WTC11 (cell line): ENCODE data around the gene KCNB1. TPM values are rescaled to one million over a fixed set of nuclear protein-coding genes. Genes with fewer than 3 reads are reported as not detected.
"Not testable (repeated sequence)": the region's sequence is repeated elsewhere in the genome, so short reads cannot be mapped to it uniquely, and the experiment has no call there.

Experiments
- ATAC-seq: fragments of 200-7000 bp; cut with Tn5 transposase; 2 replicates; pipeline ENCODE4 v1.10.0; 2021; ENCODE audit warnings: mild to moderate bottlenecking, moderate library complexity
- CTCF ChIA-PET: fragments of 300-600 bp; sonication (Branson Sonifier 250); formaldehyde crosslinking; loops from one replicate; lab custom pipeline; 2021; ENCODE audit warnings: antibody characterized with exemption; lab: Charles Lee
- POLR2A ChIA-PET: fragments of 350-600 bp; sonication (Branson Sonifier 250); formaldehyde crosslinking; loops from one replicate; lab custom pipeline; 2021; ENCODE audit warnings: antibody characterized with exemption; lab: Charles Lee
- DNase-seq: peaks from one replicate; pipeline ENCODE4 v3.0.0; 2021; ENCODE audit warnings: low spot score
- H3K27ac Mint-ChIP-seq: 2 replicates; pipeline ENCODE4 v1.8.0; 2021; ENCODE audit warnings: mixed read lengths
- H3K27me3 Mint-ChIP-seq: 2 replicates; pipeline ENCODE4 v1.8.0; 2021; ENCODE audit warnings: low read depth, mild to moderate bottlenecking, moderate library complexity, mixed read lengths
- H3K36me3 Mint-ChIP-seq: 2 replicates; pipeline ENCODE4 v1.8.0; 2021; ENCODE audit warnings: mixed read lengths
- H3K4me1 Mint-ChIP-seq: 2 replicates; pipeline ENCODE4 v1.8.0; 2022; ENCODE audit warnings: mixed read lengths
- H3K4me3 Mint-ChIP-seq: 2 replicates; pipeline ENCODE4 v1.8.0; 2021; ENCODE audit warnings: mild to moderate bottlenecking, moderate library complexity, mixed read lengths
- H3K9me3 Mint-ChIP-seq: 2 replicates; pipeline ENCODE4 v1.8.0; 2021; ENCODE audit warnings: mixed read lengths
- CDX4 ChIP-seq: fragments of 250-450 bp; sonication (Bioruptor Pico); IDR thresholded peaks from 2 replicates; pipeline ENCODE4 v1.9.0; 2021; ENCODE audit warnings: moderate library complexity, mild to moderate bottlenecking, inconsistent platforms, borderline replicate concordance
- CREB1 ChIP-seq: sonication (generic); formaldehyde crosslinking; IDR thresholded peaks from 2 replicates; pipeline ENCODE4 v1.8.0; 2023; ENCODE audit warnings: mild to moderate bottlenecking, missing genetic modification reagents
- CTCF ChIP-seq: fragments of 200-600 bp; IDR thresholded peaks from 2 replicates; pipeline ENCODE4 v1.8.0; 2022; ENCODE audit warnings: antibody characterized with exemption
- FOXJ3 ChIP-seq: sonication (generic); formaldehyde crosslinking; IDR thresholded peaks from 2 replicates; pipeline ENCODE4 v1.9.0; 2021; ENCODE audit warnings: missing genetic modification reagents, mild to moderate bottlenecking, borderline replicate concordance
- GTF2I ChIP-seq: fragments of 250-450 bp; sonication (Bioruptor Pico); conservative IDR thresholded peaks from 2 replicates; pipeline ENCODE4 v1.4.0; 2021; ENCODE audit warnings: mild to moderate bottlenecking
- HMGA2 ChIP-seq: fragments of 250-450 bp; sonication (Bioruptor Pico); IDR thresholded peaks from 2 replicates; pipeline ENCODE4 v1.4.0; 2021; ENCODE audit warnings: mild to moderate bottlenecking, moderate library complexity
- JUN ChIP-seq: sonication (generic); formaldehyde crosslinking; IDR thresholded peaks from 2 replicates; pipeline ENCODE4 v1.8.0; 2023; ENCODE audit warnings: mild to moderate bottlenecking, missing genetic modification reagents
- NFATC4 ChIP-seq: fragments of 250-450 bp; sonication (Bioruptor Pico); IDR thresholded peaks from 2 replicates; pipeline ENCODE4 v1.9.0; 2021; ENCODE audit warnings: mild to moderate bottlenecking
- NR2C2 ChIP-seq: sonication (generic); formaldehyde crosslinking; IDR thresholded peaks from 2 replicates; pipeline ENCODE4 v1.8.0; 2022; ENCODE audit warnings: mild to moderate bottlenecking, missing genetic modification reagents
- STAT6 ChIP-seq: sonication (generic); formaldehyde crosslinking; conservative IDR thresholded peaks from 2 replicates; pipeline ENCODE4 v1.8.1; 2023; ENCODE audit warnings: mild to moderate bottlenecking, low read depth, missing genetic modification reagents, moderate library complexity
- TCF7 ChIP-seq: sonication (generic); formaldehyde crosslinking; IDR thresholded peaks from 2 replicates; pipeline ENCODE4 v1.8.0; 2022; ENCODE audit warnings: mild to moderate bottlenecking, low read depth, missing genetic modification reagents, moderate library complexity
- ZBTB43 ChIP-seq: sonication (generic); formaldehyde crosslinking; IDR thresholded peaks from 2 replicates; pipeline ENCODE4 v1.8.1; 2023; ENCODE audit warnings: mild to moderate bottlenecking, missing genetic modification reagents
- ZNF232 ChIP-seq: sonication (generic); formaldehyde crosslinking; IDR thresholded peaks from 2 replicates; pipeline ENCODE4 v1.8.0; 2022; ENCODE audit warnings: mild to moderate bottlenecking, missing genetic modification reagents
- ZNF396 ChIP-seq: fragments of 250-450 bp; sonication (Bioruptor Pico); IDR thresholded peaks from 2 replicates; pipeline ENCODE4 v1.8.0; 2021; ENCODE audit warnings: mild to moderate bottlenecking, moderate library complexity, borderline replicate concordance
- total RNA-seq: library from RNA; stranded (reverse); gene quantifications from 3 replicates; pipeline ENCODE4 v1.2.3, GENCODE V29; 2021

Gene KCNB1
- total RNA-seq, 1 experiment from 2014 or later: 1.1 TPM

- Mint-ChIP-seq H3K27me3 (no peaks in the 10 kb centered on the region; the same call in 1 of the 2 replicates), H3K9me3 (no peaks in the 10 kb centered on the region), H3K27ac (no peak overlapping the region), H3K4me1 (no peaks in the 10 kb centered on the region), H3K36me3 (no peaks in the 10 kb centered on the region), H3K4me3 (no peak overlapping the region)
- no peak for DNase-seq
- TF ChIP-seq GTF2I (no peak), NR2C2 (CRISPR knock-in tag) (no peak), ZNF232 (CRISPR knock-in tag) (no peak), CTCF (no peak), ZNF396 (CRISPR knock-in tag) (no peak), CREB1 (CRISPR knock-in tag) (no peak), JUN (CRISPR knock-in tag) (no peak), ZBTB43 (no peak), CDX4 (CRISPR knock-in tag) (no peak), HMGA2 (CRISPR knock-in tag) (no peak), FOXJ3 (CRISPR knock-in tag) (no peak), NFATC4 (CRISPR knock-in tag) (no peak), STAT6 (no peak), TCF7 (CRISPR knock-in tag) (no peak)
- CTCF ChIA-PET: interaction anchor here (0.8 to 1.8 kb wide), 2 partner anchors 26 to 73 kb away, joined by 3 to 10 read pairs; no protein-coding TSS in a partner anchor
- POLR2A ChIA-PET: no interaction called here
- ATAC-seq: no peak
Observed at GRCh38 chr20:49411221-49411925, 71.1 kb downstream of the KCNB1 start.

GRCh38 chr20:49409975-49410621 is 72.4 kb downstream of the KCNB1 start:
- H3K27ac Mint-ChIP-seq, H3K27me3 Mint-ChIP-seq, POLR2A ChIA-PET, H3K4me3 Mint-ChIP-seq, ATAC-seq, H3K9me3 Mint-ChIP-seq, DNase-seq, H3K4me1 Mint-ChIP-seq, H3K36me3 Mint-ChIP-seq: not testable (repeated sequence)
- CTCF ChIA-PET: interaction anchor here (0.7 to 1.3 kb wide), 2 partner anchors 74 to 660 kb away, joined by 3 read pairs; no protein-coding TSS in a partner anchor
